Endothelial cell (in vitro differentiated cells): ENCODE measurements around the gene DPH1. TPM values are rescaled to one million over a fixed set of nuclear protein-coding genes. Genes with fewer than 3 reads are reported as not detected.
A peak's percentile ranks its signal among the peaks of the same experiment; 100 is the strongest.
"Not testable (repeated sequence)": the region's sequence is repeated elsewhere in the genome, so short reads cannot be mapped to it uniquely, and the experiment has no call there.

Experiments used
- DNase-seq: peaks from one replicate; pipeline ENCODE4 v3.0.0; 2021; ENCODE audit warnings: low spot score
- H3K27ac Mint-ChIP-seq: one replicate; pipeline ENCODE4 v1.8.0; 2021; ENCODE audit warnings: mixed read lengths, inconsistent platforms; ENCODE audit not compliant: unreplicated experiment
- H3K27me3 Mint-ChIP-seq: one replicate; pipeline ENCODE4 v1.8.0; 2021; ENCODE audit warnings: mild to moderate bottlenecking, moderate library complexity, mixed read lengths, inconsistent platforms; ENCODE audit not compliant: unreplicated experiment
- H3K36me3 Mint-ChIP-seq: one replicate; pipeline ENCODE4 v1.8.0; 2021; ENCODE audit warnings: mild to moderate bottlenecking, low read depth, mixed read lengths, inconsistent platforms; ENCODE audit not compliant: unreplicated experiment
- H3K4me1 Mint-ChIP-seq: one replicate; pipeline ENCODE4 v1.8.0; 2021; ENCODE audit warnings: mild to moderate bottlenecking, mixed read lengths, inconsistent platforms; ENCODE audit not compliant: unreplicated experiment
- H3K4me3 Mint-ChIP-seq: one replicate; pipeline ENCODE4 v1.8.0; 2021; ENCODE audit warnings: mild to moderate bottlenecking, mixed read lengths, inconsistent platforms; ENCODE audit not compliant: unreplicated experiment
- H3K9me3 Mint-ChIP-seq: one replicate; pipeline ENCODE4 v1.8.0; 2021; ENCODE audit warnings: mixed read lengths, inconsistent platforms; ENCODE audit not compliant: unreplicated experiment
- long read RNA-seq: library from polyadenylated mRNA; unstranded; transcript quantifications from one replicate; pipeline ENCODE4 v2.0.0, GENCODE V29; 2020; ENCODE audit not compliant: unreplicated experiment
- total RNA-seq: library from RNA; stranded (reverse); fragmentation: NEBNext Ultra II Directional; extraction: Animal tissue kit (Norgen Biotek cat#: 25700); gene quantifications from one replicate; pipeline ENCODE4 v1.2.1, GENCODE V29; 2021; ENCODE audit not compliant: unreplicated experiment
- TF ChIP-seq, protein P1 (sequence below): fragments of 200-600 bp; sonication (generic); IDR thresholded peaks from one replicate; pipeline ENCODE4 v1.5.0; 2021; ENCODE audit warnings: antibody characterized with exemption; ENCODE audit not compliant: unreplicated experiment

The DPH1 gene
- total RNA-seq = 27.1 TPM
- long read RNA-seq, transcript DPH1-201 (13 exons, 2,221 nt) = major isoform, 7 of 13 reads
- long read RNA-seq, partial matches to known transcripts = 0 of 13 reads
- long read RNA-seq, other reads (novel, unspliced or antisense) = 4 of 13 reads

DNA sequence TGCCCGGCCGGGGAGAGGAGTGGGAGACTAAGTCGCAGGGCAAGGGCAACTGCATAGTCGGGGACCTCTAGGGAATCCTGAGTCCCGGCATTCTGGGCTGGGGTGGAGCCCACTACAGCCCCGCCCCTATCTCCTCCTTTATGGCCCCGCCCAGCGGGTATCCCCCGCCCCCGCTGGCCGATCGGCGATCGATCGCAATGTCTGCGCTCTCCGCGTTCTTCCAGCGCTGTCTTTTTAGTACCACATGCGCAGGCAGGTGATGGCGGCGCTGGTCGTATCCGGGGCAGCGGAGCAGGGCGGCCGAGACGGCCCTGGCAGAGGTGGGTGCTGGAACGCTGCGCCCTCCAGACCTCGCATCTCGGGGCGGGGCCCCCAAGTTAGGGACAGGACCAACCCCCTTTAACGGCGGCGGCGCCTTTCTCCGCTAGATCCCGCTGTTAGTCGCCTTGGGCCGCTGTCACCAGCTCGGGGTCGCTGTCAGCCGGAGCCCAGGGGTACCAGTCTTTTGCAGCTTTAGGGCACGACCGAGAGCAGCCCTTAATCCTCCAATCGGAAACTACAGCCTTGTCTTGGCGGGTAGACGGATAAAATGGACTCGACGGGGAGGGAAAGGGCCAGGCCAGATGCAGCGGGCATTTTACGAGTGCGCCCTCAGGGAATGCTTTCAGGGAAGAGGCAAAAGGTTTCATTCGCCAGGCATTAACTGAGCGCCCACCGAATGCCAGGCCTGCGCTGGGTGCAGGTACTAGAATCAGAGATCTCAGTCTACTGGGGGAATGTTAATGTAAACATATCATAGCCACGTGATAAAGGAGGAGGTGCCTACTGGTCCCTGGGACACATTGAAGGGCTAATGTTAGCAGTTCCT lies at the start of gene DPH1:
DPH1 (plus strand) TSS at position 243 of the 868 bp plus-strand sequence; CDS start at position 260, 17 bp downstream.
- TF ChIP-seq, protein P1, sequence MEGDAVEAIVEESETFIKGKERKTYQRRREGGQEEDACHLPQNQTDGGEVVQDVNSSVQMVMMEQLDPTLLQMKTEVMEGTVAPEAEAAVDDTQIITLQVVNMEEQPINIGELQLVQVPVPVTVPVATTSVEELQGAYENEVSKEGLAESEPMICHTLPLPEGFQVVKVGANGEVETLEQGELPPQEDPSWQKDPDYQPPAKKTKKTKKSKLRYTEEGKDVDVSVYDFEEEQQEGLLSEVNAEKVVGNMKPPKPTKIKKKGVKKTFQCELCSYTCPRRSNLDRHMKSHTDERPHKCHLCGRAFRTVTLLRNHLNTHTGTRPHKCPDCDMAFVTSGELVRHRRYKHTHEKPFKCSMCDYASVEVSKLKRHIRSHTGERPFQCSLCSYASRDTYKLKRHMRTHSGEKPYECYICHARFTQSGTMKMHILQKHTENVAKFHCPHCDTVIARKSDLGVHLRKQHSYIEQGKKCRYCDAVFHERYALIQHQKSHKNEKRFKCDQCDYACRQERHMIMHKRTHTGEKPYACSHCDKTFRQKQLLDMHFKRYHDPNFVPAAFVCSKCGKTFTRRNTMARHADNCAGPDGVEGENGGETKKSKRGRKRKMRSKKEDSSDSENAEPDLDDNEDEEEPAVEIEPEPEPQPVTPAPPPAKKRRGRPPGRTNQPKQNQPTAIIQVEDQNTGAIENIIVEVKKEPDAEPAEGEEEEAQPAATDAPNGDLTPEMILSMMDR = no peak
- no peak within 1 kb of the TSS for H3K27ac Mint-ChIP-seq
- H3K9me3 Mint-ChIP-seq = no peaks in the 10 kb centered on the region
- DNase-seq = peak; percentile 84
- peak within 1 kb of the TSS; percentile 93 for H3K4me3 Mint-ChIP-seq
- peaks cover 10% of the 10 kb centered on the region for H3K4me1 Mint-ChIP-seq
- peaks cover 4% of the 10 kb centered on the region for H3K36me3 Mint-ChIP-seq
- peaks cover 12% of the 10 kb centered on the region for H3K27me3 Mint-ChIP-seq

DNA sequence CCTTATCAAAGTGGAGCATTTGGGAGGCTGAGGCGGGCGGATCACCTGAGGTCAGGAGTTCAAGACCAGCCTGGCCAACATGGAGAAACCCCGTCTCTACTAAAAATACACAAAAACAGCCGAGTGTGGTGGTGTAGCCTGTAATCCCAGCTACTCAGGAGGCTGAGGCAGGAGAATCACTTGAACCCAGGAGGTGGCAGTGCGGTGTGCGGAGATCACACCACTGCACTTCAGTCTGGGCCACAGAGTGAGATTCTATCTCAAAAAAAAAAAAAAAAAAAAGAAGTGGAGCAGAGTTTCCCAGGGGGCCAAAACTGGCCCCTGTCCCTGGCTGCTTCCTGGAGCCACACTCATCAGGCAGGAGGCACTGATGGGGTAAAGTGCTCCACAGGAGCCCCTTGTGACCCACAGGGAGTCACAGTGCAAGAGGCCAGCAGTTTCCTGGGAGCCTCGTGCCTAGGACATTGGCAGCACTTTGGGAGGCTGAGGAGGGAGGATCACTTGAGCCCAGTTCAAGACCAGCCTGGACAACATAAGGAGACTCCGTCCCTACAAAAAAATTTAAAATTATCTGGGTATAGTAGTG lies 49.2 kb upstream of the DPH1 start:
- no peaks in the 10 kb centered on the region for H3K4me1 Mint-ChIP-seq
- DNase-seq = no peak
- no peak overlapping the region for H3K4me3 Mint-ChIP-seq
- H3K36me3 Mint-ChIP-seq = no peaks in the 10 kb centered on the region
- H3K27ac Mint-ChIP-seq = no peak overlapping the region
- TF ChIP-seq, protein P1 = no peak
- H3K9me3 Mint-ChIP-seq = no peaks in the 10 kb centered on the region
- peaks cover 6% of the 10 kb centered on the region for H3K27me3 Mint-ChIP-seq

DNA sequence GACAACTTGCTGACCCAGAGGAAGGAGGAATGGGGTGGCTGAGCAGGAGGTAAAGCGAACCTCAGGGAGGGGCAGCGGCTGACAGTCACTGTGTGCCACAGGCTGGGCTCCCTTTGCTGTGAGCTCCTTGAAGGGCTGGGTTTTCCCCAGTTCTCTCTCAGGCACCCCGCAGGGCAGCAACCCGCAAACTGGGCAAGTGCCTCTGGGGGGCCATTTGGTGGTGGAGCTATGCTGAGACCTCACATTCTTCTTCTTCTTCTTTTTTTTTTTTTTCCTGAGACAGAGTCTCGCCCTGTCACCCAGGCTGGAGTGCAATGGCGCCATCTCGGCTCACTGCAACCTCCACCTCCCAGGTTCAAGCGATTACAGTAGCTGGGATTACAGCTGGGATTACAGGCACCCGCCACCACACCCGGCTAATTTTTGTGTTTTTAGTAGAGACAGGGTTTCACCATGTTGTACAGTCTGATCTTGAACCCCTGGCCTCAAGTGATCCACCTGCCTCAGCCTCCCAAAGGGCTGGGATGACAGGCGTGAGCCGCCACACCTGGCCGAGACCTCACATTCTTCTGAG lies 47.1 kb upstream of the DPH1 start:
- not testable (repeated sequence) for H3K9me3 Mint-ChIP-seq, H3K4me1 Mint-ChIP-seq, DNase-seq, H3K4me3 Mint-ChIP-seq, H3K27ac Mint-ChIP-seq, H3K36me3 Mint-ChIP-seq, H3K27me3 Mint-ChIP-seq

DNA sequence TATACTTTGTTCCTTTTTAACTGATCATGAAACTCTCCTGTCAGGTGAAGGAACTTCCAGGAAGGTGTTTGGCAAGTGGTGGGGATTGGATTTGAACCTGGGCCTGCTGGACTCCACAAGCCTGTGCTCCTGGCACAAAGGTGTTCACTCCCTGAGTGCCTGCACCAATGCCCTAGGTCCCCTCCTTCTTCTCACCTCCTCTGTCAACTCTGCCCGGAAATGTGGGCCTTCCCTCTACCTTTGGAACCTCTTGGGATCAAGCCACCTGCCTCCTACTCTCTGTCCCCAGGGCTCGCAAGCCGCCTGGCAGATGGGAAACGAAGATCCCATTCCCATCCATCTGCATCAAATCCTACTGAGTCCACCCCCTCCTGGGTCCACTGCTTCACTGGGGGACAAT lies 44.9 kb upstream of the DPH1 start:
- H3K4me3 Mint-ChIP-seq = no peak overlapping the region
- DNase-seq = no peak
- H3K27me3 Mint-ChIP-seq = peaks cover 3% of the 10 kb centered on the region
- H3K36me3 Mint-ChIP-seq = no peaks in the 10 kb centered on the region
- H3K4me1 Mint-ChIP-seq = no peaks in the 10 kb centered on the region
- TF ChIP-seq, protein P1 = no peak
- H3K9me3 Mint-ChIP-seq = no peaks in the 10 kb centered on the region
- H3K27ac Mint-ChIP-seq = no peak overlapping the region

DNA sequence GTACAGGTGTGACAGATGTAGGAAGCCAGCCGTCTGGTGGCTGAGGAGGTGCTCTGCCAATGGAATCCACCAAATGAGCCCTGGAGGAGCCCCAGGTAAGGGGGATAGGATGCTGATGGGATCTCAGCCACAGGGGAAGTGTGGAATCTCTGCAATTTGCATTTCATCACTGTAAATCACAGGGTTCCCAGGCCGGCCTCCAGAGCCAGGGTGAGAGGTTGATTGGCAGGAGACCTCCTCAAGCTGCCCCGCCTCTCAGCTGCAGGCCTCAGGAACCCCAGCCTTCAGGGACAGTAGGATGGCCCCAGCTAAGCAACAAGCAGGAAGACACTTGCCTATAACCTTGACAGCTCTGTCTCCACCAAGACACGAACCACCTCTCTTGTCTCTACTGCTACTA lies 44.3 kb upstream of the DPH1 start:
- Mint-ChIP-seq H3K4me1 (no peaks in the 10 kb centered on the region), H3K27ac (no peak overlapping the region), H3K27me3 (peaks cover 3% of the 10 kb centered on the region), H3K9me3 (no peaks in the 10 kb centered on the region), H3K36me3 (no peaks in the 10 kb centered on the region), H3K4me3 (no peak overlapping the region)
- TF ChIP-seq, protein P1 = no peak
- DNase-seq = no peak
